HL-60 (cell line): Measurements from ENCODE around the gene TNS2.
A peak's percentile ranks its signal among the peaks of the same experiment; 100 is the strongest.

ENCODE experiments used
- GABPA ChIP-seq: IDR thresholded peaks from 2 replicates; pipeline ENCODE4 v1.6.1; 2012; ENCODE audit warnings: low read depth
- POLR2AphosphoS5 ChIP-seq: IDR thresholded peaks from 2 replicates; pipeline ENCODE4 v1.6.1; 2012; ENCODE audit warnings: low read depth
- TF ChIP-seq, protein P1 (sequence below): IDR thresholded peaks from one replicate; pipeline ENCODE4 v1.5.1; 2011; ENCODE audit warnings: low read length, control low read depth, inconsistent platforms; ENCODE audit not compliant: insufficient read depth
- TF ChIP-seq, protein P2 (sequence below): IDR thresholded peaks from 2 replicates; pipeline ENCODE4 v1.6.1; 2012; ENCODE audit warnings: low read depth; ENCODE audit not compliant: insufficient replicate concordance

DNA sequence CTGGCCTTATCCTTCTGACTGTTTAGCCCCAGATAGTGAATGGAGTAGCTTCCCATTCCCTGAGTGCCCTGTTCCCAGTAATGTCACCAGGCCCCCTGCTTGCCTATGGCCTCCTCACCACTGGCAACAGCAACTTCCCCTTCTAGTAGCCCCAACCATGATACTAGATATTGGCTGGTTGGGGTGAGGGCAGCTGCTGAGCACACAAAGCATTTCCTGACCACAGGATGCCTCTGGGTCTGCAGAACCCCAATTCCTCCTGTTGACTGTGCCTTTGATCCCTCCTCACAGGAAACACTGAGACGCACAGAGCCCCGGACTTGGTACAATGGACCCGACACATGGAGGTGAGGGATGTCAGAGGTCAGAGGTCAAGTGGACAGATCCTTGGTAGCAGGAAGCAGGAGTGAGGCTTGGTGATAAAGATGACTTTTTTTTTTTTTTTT, 54.0 kb downstream of the TNS2 start:
- TF ChIP-seq, protein P1, sequence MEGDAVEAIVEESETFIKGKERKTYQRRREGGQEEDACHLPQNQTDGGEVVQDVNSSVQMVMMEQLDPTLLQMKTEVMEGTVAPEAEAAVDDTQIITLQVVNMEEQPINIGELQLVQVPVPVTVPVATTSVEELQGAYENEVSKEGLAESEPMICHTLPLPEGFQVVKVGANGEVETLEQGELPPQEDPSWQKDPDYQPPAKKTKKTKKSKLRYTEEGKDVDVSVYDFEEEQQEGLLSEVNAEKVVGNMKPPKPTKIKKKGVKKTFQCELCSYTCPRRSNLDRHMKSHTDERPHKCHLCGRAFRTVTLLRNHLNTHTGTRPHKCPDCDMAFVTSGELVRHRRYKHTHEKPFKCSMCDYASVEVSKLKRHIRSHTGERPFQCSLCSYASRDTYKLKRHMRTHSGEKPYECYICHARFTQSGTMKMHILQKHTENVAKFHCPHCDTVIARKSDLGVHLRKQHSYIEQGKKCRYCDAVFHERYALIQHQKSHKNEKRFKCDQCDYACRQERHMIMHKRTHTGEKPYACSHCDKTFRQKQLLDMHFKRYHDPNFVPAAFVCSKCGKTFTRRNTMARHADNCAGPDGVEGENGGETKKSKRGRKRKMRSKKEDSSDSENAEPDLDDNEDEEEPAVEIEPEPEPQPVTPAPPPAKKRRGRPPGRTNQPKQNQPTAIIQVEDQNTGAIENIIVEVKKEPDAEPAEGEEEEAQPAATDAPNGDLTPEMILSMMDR = no peak
- TF ChIP-seq, protein P2, sequence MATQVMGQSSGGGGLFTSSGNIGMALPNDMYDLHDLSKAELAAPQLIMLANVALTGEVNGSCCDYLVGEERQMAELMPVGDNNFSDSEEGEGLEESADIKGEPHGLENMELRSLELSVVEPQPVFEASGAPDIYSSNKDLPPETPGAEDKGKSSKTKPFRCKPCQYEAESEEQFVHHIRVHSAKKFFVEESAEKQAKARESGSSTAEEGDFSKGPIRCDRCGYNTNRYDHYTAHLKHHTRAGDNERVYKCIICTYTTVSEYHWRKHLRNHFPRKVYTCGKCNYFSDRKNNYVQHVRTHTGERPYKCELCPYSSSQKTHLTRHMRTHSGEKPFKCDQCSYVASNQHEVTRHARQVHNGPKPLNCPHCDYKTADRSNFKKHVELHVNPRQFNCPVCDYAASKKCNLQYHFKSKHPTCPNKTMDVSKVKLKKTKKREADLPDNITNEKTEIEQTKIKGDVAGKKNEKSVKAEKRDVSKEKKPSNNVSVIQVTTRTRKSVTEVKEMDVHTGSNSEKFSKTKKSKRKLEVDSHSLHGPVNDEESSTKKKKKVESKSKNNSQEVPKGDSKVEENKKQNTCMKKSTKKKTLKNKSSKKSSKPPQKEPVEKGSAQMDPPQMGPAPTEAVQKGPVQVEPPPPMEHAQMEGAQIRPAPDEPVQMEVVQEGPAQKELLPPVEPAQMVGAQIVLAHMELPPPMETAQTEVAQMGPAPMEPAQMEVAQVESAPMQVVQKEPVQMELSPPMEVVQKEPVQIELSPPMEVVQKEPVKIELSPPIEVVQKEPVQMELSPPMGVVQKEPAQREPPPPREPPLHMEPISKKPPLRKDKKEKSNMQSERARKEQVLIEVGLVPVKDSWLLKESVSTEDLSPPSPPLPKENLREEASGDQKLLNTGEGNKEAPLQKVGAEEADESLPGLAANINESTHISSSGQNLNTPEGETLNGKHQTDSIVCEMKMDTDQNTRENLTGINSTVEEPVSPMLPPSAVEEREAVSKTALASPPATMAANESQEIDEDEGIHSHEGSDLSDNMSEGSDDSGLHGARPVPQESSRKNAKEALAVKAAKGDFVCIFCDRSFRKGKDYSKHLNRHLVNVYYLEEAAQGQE = no peak
- TF ChIP-seq GABPA = no peak
- TF ChIP-seq POLR2AphosphoS5 = peak; percentile 79
